Superior temporal gyrus (tissue), 1 donor: ENCODE data around the gene ADA.
"Not testable (repeated sequence)": the region's sequence is repeated elsewhere in the genome, so short reads cannot be mapped to it uniquely, and the experiment has no call there.

Source experiments
- DNase-seq: peaks from one replicate; pipeline ENCODE4 v3.0.0-alpha.2; 2016; ENCODE audit errors: extremely low spot score

The ADA gene

DNA sequence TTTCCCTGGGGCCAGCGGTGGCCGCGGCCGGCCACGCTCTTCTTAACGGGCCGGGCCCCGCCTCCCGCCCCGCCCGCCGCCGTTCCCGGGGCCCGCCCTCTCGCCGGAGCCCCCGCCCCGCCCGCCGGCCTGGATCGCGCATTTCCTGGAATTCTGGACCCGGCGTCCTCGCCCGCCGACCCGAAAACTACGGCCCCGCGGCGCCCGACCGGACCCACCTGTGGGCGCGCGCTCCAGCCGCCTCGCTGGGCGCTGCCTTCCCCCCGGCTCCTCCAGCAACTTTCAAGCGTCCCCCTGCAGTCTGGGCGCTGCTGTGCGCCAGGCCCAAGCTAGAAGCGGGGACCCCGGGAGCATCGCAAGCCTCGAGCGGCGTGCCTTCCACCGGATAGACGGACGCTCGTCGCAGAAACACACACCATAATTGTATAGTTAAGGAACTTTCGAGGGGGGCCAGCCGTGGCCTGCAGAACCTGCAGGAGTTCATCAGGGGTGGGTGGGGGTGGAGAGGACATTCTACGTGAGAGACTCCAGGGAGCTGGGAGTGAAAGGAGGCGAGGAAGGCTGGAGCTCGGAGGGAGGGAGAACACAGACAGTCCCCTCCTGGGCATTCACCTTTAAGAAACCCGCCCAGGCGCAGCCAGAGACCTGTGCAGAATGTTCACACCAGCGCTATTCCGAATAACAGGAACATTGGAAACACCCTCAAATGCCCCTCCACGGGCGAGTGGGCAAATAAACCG lies at the start of gene ADA:
Gene ADA, minus strand, starts transcription at position 16 of the 740 bp plus-strand sequence. CDS start 92 bp downstream, outside the sequence.
- peak; percentile 32 for DNase-seq

DNA sequence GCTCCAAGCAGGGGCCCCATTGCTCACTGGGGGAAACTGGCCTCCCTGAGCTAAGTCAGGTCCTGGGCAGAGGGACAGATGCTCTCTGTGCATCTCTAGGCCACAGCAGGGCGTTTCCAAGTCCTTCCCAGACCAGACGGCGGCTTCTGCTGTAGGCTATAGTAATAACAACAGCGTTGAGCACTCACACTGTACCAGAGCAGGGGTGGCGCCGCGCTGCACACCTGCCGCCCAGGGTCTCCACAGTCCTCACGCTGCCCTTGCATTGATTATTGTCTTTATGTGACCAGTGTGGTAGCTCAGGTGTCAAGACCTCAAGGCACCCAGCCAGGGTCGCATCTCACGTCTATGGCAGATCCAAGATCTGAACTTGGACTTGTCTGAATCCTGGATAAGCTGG lies 48.8 kb upstream of the ADA start:
- DNase-seq, result no peak

DNA sequence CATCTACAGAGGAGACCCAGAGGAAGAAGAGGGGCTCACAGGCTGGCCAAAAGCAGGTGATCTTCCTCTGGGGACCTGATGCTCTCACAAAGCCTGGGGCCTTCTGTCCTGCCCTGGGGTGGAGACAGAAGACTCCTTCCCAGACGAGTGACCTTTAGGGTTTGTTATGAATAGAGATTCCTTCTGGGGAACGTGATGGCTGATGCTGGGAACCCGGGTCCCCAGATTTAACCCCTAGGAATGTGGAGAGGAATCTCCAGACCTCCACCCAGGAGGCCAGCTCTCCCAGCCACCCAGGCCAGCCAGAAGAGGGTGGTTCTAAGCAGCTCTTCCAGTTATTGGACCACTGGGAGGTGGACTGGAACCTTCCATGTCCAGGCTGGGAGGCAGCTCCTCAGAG lies 46.9 kb upstream of the ADA start:
- no peak for DNase-seq

DNA sequence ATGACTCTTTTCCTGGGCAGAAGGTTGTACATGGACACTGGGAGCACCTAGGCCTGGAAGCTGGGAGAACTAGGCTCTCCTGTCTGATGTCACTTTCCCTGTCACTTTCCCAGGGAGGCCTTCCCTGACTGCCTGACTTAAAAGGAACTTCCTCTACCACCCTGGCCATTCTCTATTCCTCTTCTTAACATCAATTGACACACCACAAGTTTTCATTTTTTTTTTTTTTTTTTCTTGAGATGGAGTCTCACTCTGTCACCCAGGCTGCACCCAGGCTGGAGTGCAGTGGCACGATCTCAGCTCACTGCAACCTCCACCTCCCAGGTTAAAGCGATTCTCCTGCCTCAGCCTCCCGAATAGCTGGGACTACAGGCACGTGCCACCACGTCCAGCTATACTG lies 45.5 kb upstream of the ADA start:
- not testable (repeated sequence) for DNase-seq

DNA sequence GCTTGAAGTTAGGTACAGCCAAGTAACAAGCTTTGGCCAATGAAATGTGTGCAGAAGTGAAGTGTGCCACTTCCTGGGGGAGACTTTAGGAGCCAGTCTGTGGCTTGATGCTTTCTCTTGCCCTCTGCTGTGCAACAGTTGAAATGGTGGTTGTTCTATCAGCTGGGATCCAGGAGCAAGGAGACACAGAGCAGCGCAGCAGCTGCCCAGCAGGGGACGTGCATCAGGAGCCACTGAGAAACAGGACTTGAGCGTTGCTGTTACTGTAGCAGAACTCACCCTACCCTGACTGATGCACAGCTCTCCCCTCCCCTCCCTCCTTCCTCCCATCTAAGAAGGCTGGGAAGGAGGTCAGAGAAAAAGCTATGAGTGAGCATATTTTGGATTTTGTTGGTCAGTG lies 44.8 kb upstream of the ADA start:
- DNase-seq, result no peak

DNA sequence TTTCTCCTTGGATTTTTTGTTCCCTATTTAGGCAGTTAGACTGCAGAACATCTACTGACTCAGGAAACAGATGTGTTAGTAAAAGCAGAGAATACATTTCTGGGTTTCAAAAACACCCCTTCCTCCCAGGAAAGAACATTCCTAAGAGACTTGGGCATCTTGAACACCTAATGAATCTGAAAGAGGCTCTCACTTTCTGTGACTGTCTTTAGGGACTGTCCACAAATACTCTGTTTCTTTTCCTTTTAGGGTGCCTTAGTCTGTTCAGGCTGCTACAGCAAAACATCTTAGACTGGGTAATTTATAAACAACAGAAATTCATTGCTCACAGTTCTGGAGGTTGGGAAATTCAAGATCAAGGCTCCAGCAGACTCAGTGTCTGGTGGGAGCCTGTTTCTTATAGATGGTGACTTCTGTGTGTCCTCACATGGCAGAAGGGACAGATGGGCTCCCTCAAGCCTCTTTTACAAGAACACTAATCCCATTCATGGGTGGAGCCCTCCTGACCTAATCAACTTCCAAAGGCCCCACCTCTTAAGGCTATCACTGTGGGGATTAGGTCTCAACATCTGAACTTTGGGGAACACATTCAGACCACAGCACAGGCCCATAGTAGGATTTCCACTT lies 44.3 kb upstream of the ADA start:
- peak; percentile 54 for DNase-seq

DNA sequence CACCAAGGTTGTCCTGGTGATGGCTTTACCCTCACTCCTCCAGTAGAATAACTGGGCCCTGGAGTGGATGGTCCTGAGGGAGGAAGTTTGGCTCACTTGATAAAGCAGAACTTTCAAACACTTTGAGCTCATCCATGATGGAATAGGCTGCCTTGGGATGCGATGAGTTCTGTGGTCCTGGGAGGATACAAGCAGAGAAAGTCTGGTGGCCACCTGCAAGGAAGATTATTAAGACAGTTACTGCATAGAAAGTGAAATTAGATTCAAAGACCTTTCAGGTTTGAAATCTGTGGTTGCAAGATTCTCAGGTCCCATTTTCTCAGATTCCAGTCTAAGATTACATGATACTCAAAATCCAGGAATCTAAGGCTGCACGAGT lies 43.8 kb upstream of the ADA start:
- no peak for DNase-seq

DNA sequence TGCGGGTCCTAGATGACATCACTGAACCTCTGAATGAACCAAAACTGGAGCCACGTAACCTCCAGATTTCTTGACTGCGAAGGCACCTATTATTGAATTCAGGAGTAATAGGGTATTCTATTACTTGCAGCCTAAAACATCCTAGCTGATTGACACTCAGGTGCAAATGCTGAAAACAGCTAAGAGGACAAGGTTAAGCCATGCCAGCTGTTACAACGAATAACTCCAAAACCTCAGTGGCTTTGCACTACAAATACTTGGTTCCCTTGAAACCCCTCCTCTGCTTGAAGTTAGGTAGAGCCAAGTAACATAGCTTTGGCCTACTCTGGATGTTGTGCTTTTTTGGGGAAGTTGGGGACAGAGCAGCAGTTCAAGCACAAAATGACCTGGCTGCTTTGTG lies 42.7 kb upstream of the ADA start:
- DNase-seq, result no peak

DNA sequence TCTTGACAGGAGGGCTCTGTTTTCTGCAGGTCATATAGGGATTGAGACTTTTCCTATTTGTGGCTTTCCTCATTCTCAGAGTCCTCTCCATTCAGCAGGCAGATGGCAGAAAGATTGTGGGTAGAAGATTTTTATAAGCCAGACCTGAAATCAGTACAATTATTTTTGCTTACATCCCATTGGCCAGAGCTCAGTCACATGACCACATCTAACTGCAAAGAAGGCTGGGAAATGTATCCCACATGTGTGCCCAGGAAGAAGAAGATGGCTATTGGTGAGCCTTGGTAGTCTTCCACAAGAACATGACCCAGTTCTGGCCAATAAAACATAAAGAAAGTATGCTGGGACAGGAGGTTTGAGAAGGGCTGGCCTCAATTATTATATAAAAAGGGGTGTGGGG lies 42.1 kb upstream of the ADA start:
- DNase-seq, result no peak

DNA sequence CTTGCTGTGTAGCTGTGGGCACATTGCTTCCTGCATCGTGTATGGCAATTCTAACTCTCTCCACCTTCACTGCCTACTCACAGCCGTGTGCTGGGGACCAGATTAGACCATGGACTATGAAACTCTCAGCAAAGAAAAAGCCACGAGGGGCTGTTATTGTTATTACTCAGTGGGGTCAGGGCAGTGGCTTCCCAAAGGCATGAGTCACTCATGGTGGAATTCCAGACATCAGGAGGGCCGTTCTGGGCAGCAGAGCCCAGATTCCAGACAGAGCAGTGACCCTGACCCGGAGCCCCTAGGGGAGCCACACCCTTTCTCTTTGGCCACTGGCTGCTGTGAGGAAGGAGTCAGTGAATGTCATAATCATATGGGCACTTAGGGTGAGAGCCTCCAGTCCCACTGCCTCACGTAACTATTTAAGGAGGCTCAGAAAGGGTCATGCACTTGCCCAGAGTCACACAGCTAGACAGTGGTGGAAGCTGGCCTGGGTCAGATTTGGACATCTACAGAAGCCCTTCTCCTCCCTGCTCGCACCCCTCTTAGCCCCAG lies 41.5 kb upstream of the ADA start:
- DNase-seq, result no peak

DNA sequence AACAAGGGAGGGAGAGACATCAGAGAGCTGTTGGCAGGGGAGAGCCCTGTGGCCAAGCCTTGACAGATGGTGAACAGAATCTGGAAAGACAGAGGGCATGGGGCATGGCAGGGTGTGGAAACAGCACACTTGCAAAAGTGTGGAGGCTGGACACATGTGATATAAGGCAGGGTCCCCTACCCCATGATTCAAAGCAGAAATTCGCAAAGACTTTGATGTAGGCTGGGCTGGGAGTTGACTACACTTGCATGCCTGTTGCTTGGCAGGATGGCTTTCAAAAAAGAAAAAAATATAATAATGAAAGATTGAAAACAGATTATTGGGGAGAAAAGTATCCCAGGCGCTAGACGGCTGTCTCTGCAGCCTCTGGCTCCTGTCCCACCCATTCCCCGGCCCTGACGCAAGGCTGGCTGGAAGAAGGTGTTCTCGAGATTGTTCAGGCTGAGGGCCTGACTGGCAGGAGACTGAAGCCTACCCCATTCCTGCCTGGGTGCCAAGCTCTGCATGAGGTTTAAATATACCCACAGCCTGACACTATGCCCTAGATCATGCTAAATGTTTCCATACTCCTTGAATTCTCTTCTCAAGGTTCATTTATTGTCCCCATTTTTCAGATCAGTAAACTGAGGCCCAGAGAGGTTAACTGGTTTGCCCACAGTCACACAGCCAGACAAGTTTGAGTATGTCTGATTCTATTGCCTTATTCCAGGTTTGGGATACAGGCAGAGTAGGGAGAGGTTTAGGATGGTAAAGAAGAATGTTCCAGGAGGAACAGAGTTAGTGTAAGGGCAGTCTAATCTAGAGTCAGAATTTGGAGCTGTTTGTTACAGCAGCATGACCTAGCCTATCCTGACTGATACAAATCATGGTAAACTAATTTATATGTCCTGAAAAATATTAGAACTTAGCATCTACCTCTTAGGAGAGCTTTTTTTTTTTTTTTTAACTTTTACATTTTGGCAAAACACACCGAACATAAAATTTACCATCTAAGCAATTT lies 40.2 kb upstream of the ADA start:
- DNase-seq, result no peak

DNA sequence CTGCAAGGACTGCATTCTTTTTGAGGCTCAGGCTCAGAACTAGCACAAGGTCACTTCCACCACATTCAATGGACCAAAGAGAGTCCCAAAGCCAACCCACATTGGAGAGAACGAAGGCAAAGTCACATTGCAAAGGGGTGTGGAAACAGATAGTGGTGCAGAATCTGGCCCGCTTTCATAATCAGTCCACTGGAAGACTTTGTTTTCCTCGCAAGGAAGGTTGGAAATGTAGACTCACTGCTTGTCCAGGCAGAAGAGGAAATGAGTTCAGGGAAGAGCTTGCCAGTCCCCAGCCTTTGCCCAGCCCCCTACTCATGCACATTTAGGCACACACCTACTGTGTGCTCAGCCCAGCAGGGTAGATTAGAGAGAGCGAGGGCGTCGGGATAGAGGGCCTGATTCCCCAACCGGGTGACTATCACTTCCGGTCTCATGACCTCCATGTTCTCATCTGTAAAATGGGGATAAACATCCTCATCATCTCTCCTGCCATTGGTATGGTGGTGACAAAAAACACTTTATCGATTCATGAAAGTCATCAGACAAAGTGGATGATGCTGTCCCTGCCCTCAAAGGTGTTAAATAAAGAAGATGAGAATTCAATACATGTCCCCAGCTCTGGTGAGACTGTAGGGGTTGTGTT lies 39.4 kb upstream of the ADA start:
- DNase-seq, result no peak

DNA sequence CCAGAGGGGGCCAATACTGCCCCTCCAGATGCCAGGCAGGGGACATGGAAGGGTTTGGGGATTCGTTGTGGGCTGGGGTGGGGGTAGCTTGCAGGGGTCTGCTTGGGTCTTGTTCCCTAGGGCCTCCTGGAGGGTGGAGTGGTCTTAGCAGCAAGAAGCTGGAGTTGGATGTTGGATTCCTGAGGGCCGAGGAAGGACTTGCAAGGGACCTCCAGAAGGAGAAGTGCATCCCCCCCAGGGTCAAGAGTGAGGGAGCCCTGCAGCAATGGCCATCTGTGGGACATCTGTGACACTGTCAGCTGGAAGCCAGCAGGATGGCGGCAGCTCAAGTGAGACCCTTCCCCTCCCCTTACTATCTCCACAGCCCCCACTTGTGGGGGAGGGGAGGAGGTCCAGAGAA lies 38.3 kb upstream of the ADA start:
- DNase-seq, result no peak

DNA sequence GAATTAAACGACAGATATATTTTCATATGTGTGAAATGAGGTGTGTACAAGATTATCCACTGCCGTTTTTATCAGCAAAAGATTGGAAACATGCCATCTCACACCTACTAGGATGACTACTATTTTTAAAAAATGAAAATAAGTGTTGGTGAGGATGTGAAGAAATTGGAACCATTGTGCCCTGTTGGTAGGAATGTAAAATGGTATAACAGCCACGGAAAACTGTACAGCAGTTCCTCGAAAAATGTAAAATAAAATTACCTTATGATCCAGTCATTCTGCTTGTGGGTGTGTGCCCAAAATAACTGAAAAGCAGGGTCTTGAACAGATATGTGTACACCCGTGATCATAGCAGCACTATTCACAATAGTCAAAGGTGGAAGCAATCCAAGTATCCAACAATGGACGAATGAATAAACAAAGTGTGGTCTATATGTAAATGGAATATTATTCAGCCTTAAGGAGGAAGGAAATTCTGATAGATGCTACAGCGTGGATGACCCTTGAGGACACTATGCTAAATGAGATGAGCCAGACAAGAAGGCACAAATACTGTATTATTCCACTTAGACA lies 36.6 kb upstream of the ADA start:
- peak; percentile 86 for DNase-seq

DNA sequence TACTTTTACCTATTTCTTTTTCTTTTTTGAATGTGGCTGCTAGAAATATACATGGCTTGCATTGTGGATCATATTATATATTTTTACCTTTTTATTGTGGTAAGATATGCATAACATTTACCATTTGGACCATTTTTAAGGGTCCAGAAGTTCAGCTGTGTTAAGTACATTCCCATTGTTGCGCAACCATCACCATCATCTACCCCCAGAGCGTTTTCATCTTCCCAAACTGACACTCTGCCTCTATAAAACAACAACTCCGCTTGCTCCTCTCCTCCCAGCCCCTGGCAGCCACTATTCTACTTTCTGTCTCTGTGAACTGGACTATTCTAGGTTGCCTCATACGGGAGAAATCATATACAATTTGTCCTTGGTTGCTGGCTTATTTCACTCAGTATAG lies 35.4 kb upstream of the ADA start:
- no peak for DNase-seq

DNA sequence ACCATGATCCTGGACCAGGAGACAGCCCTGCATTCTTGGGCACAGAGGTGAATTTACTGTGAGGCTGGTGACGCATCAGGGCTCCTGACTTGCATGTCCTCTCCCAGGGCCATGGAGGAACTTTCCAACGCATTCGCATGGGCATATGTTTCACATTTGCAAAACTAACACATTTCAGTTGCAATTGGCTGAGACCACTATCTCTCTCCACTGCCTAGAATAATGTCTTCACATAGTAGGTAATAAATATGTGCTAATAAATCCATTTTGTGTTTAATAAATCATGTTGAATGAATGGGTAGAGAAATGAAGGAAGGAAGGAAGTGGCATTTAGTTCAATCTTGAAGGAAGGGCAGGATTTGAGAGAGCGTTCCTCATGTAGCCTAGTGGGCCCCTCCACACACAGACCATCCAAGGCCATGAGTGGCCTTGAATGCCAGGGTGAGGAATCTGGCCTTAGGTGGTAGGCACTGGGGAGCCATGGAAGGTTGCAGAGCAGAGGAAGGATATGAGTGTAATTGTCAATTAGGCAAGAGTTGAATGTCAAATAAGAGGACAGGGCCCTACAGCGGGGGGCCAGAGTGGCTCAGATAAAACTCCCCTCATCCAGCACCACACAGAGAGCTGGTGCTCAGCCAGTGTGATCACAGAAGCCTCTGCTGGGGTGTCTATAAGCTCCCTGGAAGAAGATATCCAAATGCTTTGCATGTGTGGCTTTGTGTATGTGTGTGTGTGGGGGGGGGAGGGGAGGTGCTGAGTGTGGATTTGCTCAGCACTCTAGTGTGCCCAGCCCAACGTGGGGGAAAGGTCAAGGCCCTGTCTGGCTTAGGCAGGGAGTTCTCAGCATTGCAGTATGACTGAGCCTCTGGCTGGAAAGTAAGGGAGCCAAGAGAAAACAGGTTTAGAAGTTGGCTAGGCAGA lies 32.8 kb upstream of the ADA start:
- no peak for DNase-seq

DNA sequence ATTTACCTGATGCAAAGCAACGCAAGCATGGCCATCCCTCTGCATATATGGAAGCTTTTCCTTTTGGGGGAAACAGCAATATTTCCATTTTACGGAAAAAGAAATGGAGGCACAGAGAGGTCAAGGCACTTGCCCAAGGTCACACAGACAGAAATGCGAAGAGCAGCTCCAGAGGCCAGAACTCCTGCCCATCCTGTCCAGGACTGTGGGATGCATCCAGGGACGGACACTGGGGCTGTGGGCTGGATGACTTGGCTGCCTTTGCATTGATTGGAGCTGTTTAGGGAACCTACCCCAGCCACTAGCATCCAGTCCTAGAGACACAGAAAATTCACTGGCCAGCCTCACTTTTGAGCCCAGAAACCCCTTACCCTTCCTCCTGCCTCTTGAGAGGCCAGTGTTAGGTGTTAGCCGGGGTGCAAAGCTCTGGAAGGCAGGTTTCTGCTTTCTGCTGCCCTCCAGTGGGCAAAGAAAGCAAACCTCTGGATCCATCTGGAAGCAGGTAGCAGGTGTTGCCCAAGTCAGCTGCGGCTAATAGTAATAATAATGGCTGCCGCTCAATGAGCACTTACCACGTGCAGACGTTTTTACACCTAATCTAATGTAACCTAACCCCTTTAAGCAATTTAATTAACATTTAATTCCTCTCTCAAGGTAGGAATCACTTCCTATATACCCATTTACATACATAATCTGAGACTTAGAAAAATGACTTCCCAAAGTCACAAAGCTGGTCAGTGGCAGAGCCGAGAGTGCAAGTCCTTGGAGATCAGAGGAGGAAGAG lies 32.0 kb upstream of the ADA start:
- peak; percentile 78 for DNase-seq

DNA sequence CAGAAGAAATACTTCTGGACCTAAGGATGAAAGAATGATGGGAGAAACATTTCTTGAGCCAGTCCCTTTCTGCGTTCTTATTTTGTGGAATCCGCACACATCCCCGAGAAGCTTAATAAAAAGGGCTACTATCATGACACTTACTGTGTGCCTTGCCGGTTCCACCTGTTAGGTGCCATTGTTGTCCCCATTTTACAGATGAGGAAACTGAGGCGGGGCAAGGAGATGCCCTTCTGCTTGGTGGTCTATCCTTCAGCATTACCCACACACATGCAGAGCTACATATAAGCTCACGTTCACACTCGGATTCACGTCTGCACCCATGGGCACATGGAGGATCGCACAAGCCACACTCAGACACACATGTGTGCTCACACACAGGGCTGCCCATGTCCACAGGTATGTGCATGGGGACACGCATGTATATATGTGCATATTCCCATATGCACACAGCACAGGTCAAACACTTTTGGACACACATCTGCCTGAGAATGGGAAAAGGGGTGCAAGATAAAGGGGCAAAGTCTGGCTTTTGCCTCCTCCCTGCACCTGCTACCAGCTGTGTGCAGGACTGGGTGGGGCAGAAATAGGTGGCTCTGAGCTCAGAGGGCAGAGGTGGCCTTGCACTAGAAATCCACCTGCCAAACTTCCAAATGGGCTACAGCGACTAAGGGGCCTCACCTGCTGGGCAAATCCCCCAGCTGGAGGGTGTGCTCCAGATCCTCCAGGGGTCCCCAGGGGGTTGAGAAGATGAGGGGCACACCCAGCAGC lies 30.5 kb upstream of the ADA start:
- no peak for DNase-seq
